GM21723 (cell line): Measurements from ENCODE around the gene RASGRP1.

Experiments
- ATAC-seq: cut with Tn5 transposase; IDR thresholded peaks from one replicate; pipeline ENCODE4 v1.9.1; 2021; ENCODE audit warnings: mild to moderate bottlenecking, moderate library complexity; ENCODE audit not compliant: unreplicated experiment

RASGRP1 gene

DNA sequence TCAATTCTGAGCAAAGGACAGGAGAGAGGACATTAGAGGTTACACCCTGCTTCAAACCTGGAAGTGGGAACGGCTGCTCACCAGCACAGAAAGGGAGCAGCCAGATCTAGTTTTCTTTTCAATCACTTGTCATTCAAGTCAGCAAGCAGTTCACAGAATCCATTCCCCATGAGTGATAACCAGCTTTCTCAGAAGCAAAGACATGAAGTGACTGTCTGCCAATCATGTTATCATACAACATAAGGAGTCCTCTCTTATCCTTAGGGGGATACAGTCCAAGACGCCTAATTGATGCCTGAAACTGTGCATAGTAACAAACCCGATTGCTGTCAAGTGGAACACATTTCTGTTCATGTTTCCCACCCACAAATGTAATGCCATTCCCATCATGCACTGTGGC, 56.0 kb downstream of the RASGRP1 start:
- no peak for ATAC-seq

GRCh38 chr15:38507570-38507969, 57.0 kb downstream of the RASGRP1 start:
- no peak for ATAC-seq

DNA sequence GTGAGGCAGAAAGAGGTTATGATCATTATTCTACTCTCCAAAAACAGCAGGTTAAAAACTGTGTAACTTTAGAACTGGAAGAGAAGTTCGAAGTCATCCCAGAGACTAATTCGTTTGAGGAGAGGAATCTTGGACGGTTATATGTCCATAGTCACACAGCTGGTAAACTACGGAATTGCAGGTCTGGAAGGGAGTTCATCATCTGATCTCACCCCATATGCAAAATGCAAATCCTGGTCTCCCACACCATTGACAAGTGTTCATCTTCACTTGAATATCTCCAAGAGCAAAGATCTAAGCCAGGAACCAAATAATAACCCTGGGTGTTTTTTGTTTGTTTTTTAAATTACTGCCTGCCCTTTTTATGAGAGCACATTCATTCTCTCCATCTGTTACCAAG, 57.6 kb downstream of the RASGRP1 start:
- no peak for ATAC-seq

GRCh38 chr15:38504680-38505467, 59.7 kb downstream of the RASGRP1 start:
- ATAC-seq = no peak

DNA sequence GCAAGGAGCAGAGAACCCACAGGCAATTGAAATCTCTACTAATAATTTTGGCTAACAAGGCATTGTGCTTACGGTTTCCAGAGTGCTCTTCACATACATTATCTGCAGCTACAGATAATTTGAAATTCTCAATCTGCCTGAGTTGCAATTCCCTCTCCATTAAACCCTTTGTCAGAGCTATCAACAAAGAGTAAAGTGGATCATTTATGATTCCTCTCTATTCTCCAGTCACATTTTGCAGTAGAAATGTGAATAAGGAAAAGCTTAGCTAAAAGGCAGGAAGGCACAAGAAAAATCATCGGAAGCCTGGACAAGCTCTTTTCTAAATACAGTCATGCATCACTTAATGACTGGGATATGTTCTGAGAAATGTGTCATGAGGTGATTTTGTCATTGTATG, 61.1 kb downstream of the RASGRP1 start:
- ATAC-seq = no peak

DNA sequence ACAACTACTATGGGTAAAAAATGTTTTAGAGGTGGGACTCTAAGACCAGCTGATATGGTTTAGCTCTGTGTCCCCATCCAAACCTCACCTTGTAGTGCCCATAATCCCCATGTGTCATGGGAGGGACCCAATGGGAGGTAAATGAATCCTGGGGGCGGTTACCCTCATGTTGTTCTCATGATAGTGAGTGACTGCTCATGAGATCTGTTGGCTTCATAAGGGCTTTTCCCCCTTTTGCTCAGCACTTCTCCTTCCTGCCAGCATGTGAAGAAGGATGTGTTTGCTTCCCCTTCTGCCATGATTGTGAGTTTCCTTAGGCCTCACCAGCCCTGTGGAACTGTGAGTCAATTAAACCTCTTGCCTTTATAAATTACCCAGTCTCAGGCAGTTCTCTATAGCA, 65.0 kb downstream of the RASGRP1 start:
- ATAC-seq = no peak

- no peak for ATAC-seq
These were observed 68.5 kb downstream of the RASGRP1 start for GRCh38 chr15:38496151-38496550.

DNA sequence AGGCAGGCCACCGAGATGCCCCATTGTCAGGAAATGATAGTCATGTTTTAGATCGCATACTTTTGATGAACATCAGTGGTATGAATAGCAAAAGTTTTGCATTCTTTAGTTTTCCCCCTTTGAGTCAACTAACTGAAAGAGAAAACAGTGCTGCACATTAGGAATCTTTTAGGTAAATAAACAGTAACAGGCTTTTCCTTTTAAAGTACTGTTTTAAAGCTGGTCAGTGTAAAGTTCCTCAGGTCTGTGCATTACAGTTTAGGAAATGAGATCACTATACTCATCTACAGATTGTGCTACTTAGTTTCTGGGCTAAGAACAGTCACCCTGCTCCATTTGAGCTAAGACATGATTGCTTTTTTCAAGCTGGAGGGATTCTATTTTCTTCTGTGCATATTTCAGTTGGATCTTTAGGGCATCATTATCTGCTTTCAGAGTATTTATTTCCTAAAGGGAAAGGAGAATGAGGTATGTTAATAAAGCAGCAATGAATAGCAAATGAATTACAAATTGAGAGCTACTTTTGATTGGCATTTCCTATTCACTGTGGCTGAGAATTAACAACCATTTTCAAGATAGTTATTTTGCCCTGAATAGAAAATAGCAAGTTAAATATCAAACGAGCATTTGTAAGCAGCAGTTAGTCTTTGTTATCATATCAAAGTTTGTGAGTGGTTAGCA, 74.2 kb downstream of the RASGRP1 start:
- no peak for ATAC-seq

DNA sequence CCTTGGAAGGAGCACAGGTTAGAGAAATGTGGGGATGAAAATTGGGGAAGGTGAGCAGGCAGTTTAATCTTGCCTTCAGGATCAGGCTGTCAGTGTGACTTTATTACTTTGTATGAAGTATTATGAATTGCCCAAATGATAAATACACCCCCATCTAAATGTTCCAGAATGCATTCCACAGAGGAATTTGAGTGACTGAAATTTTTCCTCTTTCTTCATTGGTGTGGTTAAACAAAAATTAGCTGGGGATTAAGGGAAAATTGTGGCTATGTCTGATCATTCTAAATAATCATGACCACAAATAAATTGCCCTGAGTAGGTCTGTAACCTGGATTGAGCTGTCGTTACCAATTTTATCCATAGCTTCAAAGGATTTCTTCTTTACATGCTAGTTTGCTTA, 77.2 kb downstream of the RASGRP1 start:
- ATAC-seq = no peak

DNA sequence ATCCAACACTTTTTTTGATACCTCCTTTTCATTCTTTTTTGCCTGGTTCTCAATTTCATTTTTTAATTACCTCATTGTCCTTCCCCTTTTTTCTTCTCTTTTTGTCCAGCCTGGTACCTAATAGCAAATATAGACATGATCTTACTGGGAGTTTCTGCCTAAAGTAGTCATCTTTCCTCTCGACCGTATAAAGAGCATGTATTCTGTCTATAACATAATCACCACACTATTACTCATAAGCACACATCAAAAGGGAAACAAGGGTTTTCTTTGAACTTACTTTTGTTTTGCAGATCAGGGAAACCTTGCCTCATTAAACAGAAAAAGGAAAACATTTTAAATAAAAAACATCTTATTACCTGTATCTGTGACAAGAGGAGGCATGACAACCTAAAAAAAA, 77.7 kb downstream of the RASGRP1 start:
- ATAC-seq = no peak

- ATAC-seq = no peak
These were observed 82.0 kb downstream of the RASGRP1 start for GRCh38 chr15:38482572-38482971.

GRCh38 chr15:38481761-38482160, 82.9 kb downstream of the RASGRP1 start:
- no peak for ATAC-seq

- no peak for ATAC-seq
These were observed 83.5 kb downstream of the RASGRP1 start for GRCh38 chr15:38481113-38481512.

- ATAC-seq = no peak
These were observed 84.9 kb downstream of the RASGRP1 start for GRCh38 chr15:38479756-38480155.

DNA sequence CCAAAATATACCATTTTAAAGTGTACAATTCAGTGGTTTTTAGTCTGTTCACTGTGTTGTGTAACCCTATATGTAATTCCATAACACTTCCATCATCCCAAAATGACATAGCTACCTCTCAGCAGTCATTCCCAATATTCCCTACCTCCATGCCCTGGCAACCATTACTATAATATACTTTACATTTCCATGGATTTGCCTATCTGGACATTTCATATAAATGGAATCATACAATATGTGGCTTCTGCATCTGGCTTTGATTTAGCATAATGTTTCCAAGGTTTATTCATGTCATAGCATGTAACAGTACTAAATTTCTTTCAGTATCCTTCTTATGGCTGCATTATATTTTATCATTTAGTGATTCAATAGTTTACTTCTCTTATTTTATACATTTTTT, 85.3 kb downstream of the RASGRP1 start:
- no peak for ATAC-seq

DNA sequence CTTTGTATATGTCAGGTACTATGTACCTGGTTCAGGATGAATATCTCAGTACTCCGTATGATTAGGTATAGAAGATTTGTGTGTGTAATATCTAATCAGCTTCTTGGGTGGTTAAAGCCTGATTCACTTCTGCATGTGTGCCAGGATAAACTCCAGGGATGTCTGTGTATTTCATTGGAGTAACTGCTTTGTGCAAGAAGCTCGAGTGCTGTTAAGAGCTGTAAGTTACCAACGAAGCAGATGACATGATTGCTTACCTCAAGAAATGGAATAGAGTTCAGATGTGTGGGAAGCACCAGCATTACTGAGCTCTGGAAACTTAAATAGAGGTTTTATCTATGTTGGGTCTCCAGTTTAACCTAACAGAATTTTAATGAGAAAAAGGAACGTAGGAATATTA, 87.0 kb downstream of the RASGRP1 start:
- no peak for ATAC-seq

DNA sequence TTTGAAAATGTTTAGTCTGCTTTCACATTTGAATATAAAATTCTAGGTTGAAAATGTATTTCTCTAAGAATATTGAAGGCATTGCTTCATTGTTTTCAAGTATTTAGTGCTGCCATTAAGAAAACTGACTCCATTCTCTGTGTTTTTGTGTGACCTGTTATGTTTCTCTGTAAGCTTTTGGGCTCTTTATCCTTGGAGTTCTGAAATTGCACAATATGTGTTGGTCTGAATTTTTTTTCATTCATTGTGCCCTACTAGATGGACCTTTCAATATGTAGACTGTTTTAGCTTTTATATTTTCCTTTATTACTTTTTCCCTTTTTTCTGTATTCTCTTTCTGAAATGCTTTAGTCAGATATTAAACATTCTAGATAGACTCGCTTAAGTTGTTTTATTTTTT, 88.5 kb downstream of the RASGRP1 start:
- no peak for ATAC-seq

- no peak for ATAC-seq
These were observed 89.3 kb downstream of the RASGRP1 start for GRCh38 chr15:38475361-38475760.

DNA sequence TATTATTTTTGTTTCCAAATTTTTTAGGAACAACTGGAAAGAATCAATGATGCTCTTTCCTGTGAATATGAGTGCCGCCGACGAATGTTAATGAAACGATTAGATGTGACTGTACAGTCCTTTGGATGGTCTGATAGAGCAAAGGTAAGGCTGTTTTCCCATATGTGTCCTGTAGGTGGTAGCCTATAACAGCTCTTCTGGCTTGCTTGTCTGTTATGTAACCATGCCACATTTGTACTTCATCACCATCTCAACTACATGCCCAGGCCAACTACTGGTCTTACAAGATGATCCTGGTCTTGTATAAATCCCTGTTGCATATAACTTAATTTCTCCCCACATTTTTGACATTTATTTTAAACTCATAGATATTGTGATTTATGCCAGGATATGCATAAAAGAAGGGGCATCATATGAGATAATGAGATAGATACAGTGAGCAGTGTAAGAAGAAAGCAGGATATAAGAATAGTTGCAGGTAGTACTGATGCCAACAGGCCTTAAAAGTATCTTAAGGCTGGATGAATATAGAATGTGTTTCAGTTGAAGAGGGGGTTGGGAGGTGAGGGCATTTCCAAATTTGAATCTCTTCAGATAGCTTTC, 90.4 kb downstream of the RASGRP1 start:
- ATAC-seq = peak; percentile 97

DNA sequence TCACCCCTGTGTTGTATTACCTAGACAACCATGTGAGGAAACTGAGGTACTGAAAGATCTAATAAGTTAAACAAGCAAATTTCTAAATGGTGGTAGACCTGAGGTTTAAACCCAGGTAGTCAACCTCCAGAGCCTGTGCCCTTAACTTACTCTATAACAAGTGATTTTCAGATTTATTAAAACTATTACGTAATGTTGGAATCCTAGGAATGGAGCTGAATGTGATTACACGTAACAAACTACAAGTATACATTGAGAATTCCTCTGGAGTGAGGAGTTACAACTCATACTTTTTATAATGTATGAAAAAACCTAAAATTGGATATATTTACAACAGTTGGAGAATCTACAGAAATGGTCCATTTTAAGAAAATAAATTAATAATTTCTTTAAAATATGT, 92.6 kb downstream of the RASGRP1 start:
- no peak for ATAC-seq

- no peak for ATAC-seq
These were observed 93.8 kb downstream of the RASGRP1 start for GRCh38 chr15:38470816-38471215.

DNA sequence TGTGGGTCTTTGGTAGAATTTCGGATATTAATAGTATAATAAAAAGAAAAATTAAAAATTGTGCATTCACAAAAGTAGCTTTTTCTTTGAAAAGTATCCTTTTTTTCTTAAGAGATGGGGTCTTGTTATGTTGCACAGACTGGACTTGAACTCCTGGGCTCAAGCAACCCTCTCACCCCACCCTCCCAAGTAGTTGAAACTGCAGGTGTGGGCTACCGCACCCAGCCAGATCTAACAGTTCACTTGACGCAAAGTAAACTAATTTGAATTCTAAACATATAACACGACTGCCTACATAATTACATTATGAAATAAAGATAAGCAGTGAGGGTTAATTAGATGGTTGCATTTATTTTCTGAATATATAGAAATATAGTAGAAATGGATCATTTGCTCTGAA, 99.9 kb downstream of the RASGRP1 start:
- no peak for ATAC-seq
